Omental fat pad (tissue), 4 donors: ENCODE data around the gene TMF1. TPM values are rescaled to one million over a fixed set of nuclear protein-coding genes. Genes with fewer than 3 reads are reported as not detected.
A peak's percentile ranks its signal among the peaks of the same experiment; 100 is the strongest.

Experiments used
- ATAC-seq: fragments of 150-250 bp; one replicate; pipeline ENCODE4 v1.9.1; 2016; ENCODE audit warnings: mild to moderate bottlenecking, moderate library complexity; ENCODE audit not compliant: low FRiP score
- DNase-seq: peaks from one replicate; pipeline ENCODE4 v3.0.0-alpha.2; 2019; ENCODE audit warnings: low spot score
- total RNA-seq, 4 donors: library from RNA; depleted of rRNA; stranded (reverse); fragments of >200 nt; gene quantifications; one replicate each; pipeline ENCODE4 v1.1.0, GENCODE V29; 2016
- TF ChIP-seq, protein P1 (sequence below), 3 donors: fragments of 450-650 bp; IDR thresholded peaks; one replicate each; pipeline ENCODE4 v1.5.1; 2016 to 2017; ENCODE audit warnings: antibody characterized with exemption in 3 of 3, mild to moderate bottlenecking in 3 of 3, moderate library complexity in 2 of 3

Gene TMF1
- total RNA-seq, 4 donors from 2014 or later = 27.6 to 41.8 (median 30.2) TPM

DNA sequence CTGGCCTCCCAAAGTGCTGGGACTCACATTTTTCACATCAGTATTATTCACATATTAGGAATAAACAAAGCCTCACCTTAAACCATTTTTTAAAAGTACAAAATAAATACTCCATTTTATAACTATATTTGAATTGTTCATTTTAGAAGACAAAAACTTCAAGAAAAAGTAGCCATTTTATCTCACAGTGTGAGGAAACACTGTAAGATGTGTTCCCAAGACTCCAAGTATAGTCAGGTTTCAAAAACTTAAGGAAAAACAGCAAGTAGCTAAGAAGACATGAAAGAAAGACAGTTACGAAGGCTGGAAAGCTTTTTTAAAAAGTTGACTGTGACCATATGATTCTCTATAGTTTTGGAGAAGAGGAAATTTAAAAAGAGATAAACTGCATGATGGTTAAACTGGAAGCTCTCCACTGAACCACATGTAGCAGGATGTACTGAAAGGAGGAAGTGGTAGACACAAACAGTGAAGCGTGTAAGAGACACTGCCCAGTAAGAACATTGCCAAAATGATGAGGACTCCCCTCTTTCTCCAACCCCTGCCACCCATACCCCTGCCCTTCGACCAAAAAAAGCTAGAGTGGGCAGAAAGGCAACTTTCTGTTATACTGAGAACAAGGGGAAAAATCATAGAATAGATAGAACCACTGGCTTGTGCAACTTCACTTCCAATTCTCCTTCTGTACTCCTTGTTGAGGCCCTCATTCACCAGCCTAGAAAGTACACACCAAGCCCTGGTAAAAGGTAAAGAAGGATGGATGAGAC lies 6.2 kb upstream of the TMF1 start:
- TF ChIP-seq, protein P1, sequence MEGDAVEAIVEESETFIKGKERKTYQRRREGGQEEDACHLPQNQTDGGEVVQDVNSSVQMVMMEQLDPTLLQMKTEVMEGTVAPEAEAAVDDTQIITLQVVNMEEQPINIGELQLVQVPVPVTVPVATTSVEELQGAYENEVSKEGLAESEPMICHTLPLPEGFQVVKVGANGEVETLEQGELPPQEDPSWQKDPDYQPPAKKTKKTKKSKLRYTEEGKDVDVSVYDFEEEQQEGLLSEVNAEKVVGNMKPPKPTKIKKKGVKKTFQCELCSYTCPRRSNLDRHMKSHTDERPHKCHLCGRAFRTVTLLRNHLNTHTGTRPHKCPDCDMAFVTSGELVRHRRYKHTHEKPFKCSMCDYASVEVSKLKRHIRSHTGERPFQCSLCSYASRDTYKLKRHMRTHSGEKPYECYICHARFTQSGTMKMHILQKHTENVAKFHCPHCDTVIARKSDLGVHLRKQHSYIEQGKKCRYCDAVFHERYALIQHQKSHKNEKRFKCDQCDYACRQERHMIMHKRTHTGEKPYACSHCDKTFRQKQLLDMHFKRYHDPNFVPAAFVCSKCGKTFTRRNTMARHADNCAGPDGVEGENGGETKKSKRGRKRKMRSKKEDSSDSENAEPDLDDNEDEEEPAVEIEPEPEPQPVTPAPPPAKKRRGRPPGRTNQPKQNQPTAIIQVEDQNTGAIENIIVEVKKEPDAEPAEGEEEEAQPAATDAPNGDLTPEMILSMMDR (IDR thresholded peaks at IDR 0.05) = no peak
- no peak for DNase-seq
- ATAC-seq = no peak

- DNase-seq = no peak
- peak; percentile 6 for ATAC-seq
- TF ChIP-seq, protein P1 (IDR thresholded peaks at IDR 0.05) = no peak
Measured at GRCh38 chr3:69052472-69052898, 352 bp upstream of the TMF1 start.

DNA sequence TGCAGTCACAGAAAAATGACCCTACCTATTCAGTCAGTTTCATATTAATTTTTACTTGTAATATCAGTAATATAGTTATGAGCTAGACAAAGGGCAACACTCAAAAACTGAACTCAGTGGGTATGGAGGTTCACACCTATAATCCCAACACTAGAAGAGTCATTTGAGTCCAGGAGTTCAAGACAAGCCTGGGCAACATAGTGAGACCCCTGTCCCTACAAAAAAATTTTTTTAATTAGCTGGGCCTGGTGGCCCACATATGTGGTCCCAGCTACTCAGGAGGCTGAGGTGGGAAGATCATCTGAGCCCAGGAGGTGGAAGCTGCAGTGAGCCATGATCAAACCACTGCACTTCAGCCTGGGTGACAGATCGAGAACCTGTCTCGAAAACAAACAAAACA lies 3.1 kb downstream of the TMF1 start:
- DNase-seq (no peak), ATAC-seq (no peak)
- TF ChIP-seq, protein P1 (IDR thresholded peaks at IDR 0.05) = no peak

- TF ChIP-seq, protein P1 (IDR thresholded peaks at IDR 0.05) = no peak
- no peak for ATAC-seq
- no peak for DNase-seq
Measured at GRCh38 chr3:69044608-69045007, 7.5 kb downstream of the TMF1 start.

GRCh38 chr3:69033470-69033869 lies 18.7 kb downstream of the TMF1 start:
- ATAC-seq (no peak), DNase-seq (no peak)
- TF ChIP-seq, protein P1 (IDR thresholded peaks at IDR 0.05) = no peak

- DNase-seq = no peak
Measured at GRCh38 chr3:69032737-69033136, 19.4 kb downstream of the TMF1 start.

More at GRCh38 chr3:69032737-69033136, 19.4 kb downstream of the TMF1 start:
- TF ChIP-seq, protein P1 (IDR thresholded peaks at IDR 0.05) = no peak
- no peak for ATAC-seq
